Measurements from ENCODE around the gene GMIP.

GMIP gene

GRCh38 chr19:19663256-19664120 lies 20.0 kb upstream of the GMIP start, which contains the start of gene ATP13A1:
TSS of gene ATP13A1 (minus strand) at chr19:19663676. CDS start at chr19:19663666, 10 bp downstream.
- CTCF ChIA-PET: interaction anchor here (0.9 to 2.2 kb wide), 6 partner anchors 8 to 238 kb away, joined by 3 to 7 read pairs (median 5); partner anchors contain the start of genes GMIP and NDUFA13
- peak; percentile 16 for TF ChIP-seq CTCF (IDR thresholded peaks at IDR 0.05; ENCODE audit: control extremely low read depth, extremely low read depth, low read depth, missing control alignments)
- DNase-seq (ENCODE audit: extremely low spot score): peak; percentile 88
- POLR2A ChIA-PET: interaction anchor here (0.6 to 1.4 kb wide), 5 partner anchors 35 to 207 kb away, joined by 3 to 5 read pairs (median 3); partner anchors contain the start of genes ZNF253 and ZNF506

GRCh38 chr19:19662871-19663255 lies 19.4 kb upstream of the GMIP start:
- TF ChIP-seq CTCF (IDR thresholded peaks at IDR 0.05; ENCODE audit: control extremely low read depth, extremely low read depth, low read depth, missing control alignments): no peak
- ChIA-PET POLR2A (interaction anchor here (1.1 to 1.4 kb wide), 2 partner anchors 203 to 238 kb away, joined by 3 read pairs; partner anchors contain the start of genes ZNF253 and ZNF93), CTCF (interaction anchor here (0.9 to 2.2 kb wide), 7 partner anchors 8 to 239 kb away, joined by 3 to 7 read pairs (median 5); partner anchors contain the start of genes GMIP and NDUFA13)
- DNase-seq (ENCODE audit: extremely low spot score): no peak

- no peak for DNase-seq (ENCODE audit: extremely low spot score)
- POLR2A ChIA-PET: interaction anchor here (1.1 to 1.4 kb wide), 2 partner anchors 203 to 238 kb away, joined by 3 read pairs; partner anchors contain the start of genes ZNF253 and ZNF93
- no peak for TF ChIP-seq CTCF (IDR thresholded peaks at IDR 0.05; ENCODE audit: control extremely low read depth, extremely low read depth, low read depth, missing control alignments)
- CTCF ChIA-PET: interaction anchor here (1.0 to 2.3 kb wide), 11 partner anchors 7 to 146 kb away, joined by 3 to 7 read pairs (median 5); partner anchors contain the start of genes GMIP and NDUFA13
Measured at GRCh38 chr19:19662344-19662743, 18.9 kb upstream of the GMIP start.

- POLR2A ChIA-PET: interaction anchor here (1.1 kb wide), 1 partner anchor 239 kb away, joined by 3 read pairs; the partner anchor contains the start of gene ZNF93
- TF ChIP-seq CTCF (IDR thresholded peaks at IDR 0.05; ENCODE audit: control extremely low read depth, extremely low read depth, low read depth, missing control alignments): no peak
- CTCF ChIA-PET: interaction anchor here (0.8 to 2.3 kb wide), 10 partner anchors 9 to 146 kb away, joined by 3 to 7 read pairs (median 4); partner anchors contain the start of genes GMIP and NDUFA13
- DNase-seq (ENCODE audit: extremely low spot score): peak; percentile 80
Measured at GRCh38 chr19:19661675-19662251, 18.3 kb upstream of the GMIP start.

GRCh38 chr19:19661141-19661674 lies 17.8 kb upstream of the GMIP start:
- no peak for TF ChIP-seq CTCF (IDR thresholded peaks at IDR 0.05; ENCODE audit: control extremely low read depth, extremely low read depth, low read depth, missing control alignments)
- no peak for DNase-seq (ENCODE audit: extremely low spot score)
- ChIA-PET POLR2A (no interaction called here), CTCF (interaction anchor here (0.8 to 2.3 kb wide), 10 partner anchors 8 to 131 kb away, joined by 3 to 7 read pairs (median 4); partner anchors contain the start of gene GMIP)
